Liver (tissue), 3 donors: ENCODE results near the gene DNM1L.

Experiments used
- ATF3 ChIP-seq: IDR thresholded peaks from 2 replicates; pipeline ENCODE4 v1.6.1; 2016; ENCODE audit warnings: antibody characterized with exemption
- CTCF ChIP-seq: fragments of 150-350 bp; IDR thresholded peaks from 2 replicates; pipeline ENCODE4 v1.5.1; 2017; ENCODE audit warnings: improper control_type of control experiment, low read depth, low read length; ENCODE audit not compliant: missing input control
- FOXA1 ChIP-seq: IDR thresholded peaks from 2 replicates; pipeline ENCODE4 v1.6.1; 2016; ENCODE audit warnings: antibody characterized with exemption
- GABPA ChIP-seq, 2 donors: IDR thresholded peaks in 1 of 2; conservative IDR thresholded peaks in 1 of 2; 2 replicates each; pipeline ENCODE4 v1.6.1; 2016; ENCODE audit warnings: antibody characterized with exemption in 2 of 2, mild to moderate bottlenecking in 1 of 2, moderate library complexity in 1 of 2
- HNF4A ChIP-seq, 2 donors: conservative IDR thresholded peaks; 2 replicates each; pipeline ENCODE4 v1.6.1; 2016; ENCODE audit warnings: antibody characterized with exemption in 2 of 2, mild to moderate bottlenecking in 2 of 2
- HNF4G ChIP-seq: IDR thresholded peaks from 2 replicates; pipeline ENCODE4 v1.6.1; 2016; ENCODE audit warnings: antibody characterized with exemption
- MAX ChIP-seq: IDR thresholded peaks from 2 replicates; pipeline ENCODE4 v1.6.1; 2016; ENCODE audit warnings: antibody characterized with exemption
- RAD21 ChIP-seq, 2 donors: IDR thresholded peaks; 2 replicates each; pipeline ENCODE4 v1.6.1; 2016; ENCODE audit warnings: antibody characterized with exemption in 2 of 2, mild to moderate bottlenecking in 2 of 2
- REST ChIP-seq: IDR thresholded peaks from 2 replicates; pipeline ENCODE4 v1.6.1; 2016; ENCODE audit warnings: antibody characterized with exemption, mild to moderate bottlenecking
- SP1 ChIP-seq: IDR thresholded peaks from 2 replicates; pipeline ENCODE4 v1.6.1; 2018; ENCODE audit warnings: antibody characterized with exemption, mild to moderate bottlenecking
- TAF1 ChIP-seq: conservative IDR thresholded peaks from 2 replicates; pipeline ENCODE4 v1.6.1; 2016; ENCODE audit warnings: antibody characterized with exemption, mild to moderate bottlenecking
- YY1 ChIP-seq: IDR thresholded peaks from 2 replicates; pipeline ENCODE4 v1.6.1; 2016; ENCODE audit warnings: antibody characterized with exemption, mild to moderate bottlenecking
- ZBTB33 ChIP-seq: IDR thresholded peaks from 2 replicates; pipeline ENCODE4 v1.6.1; 2016; ENCODE audit warnings: antibody characterized with exemption
- donor health status: healthy.
- donor health status: healthy.

- TF ChIP-seq FOXA1: no peak
- no peak for TF ChIP-seq CTCF
- TF ChIP-seq HNF4A (conservative IDR thresholded peaks at IDR 0.05): no peak
- TF ChIP-seq ATF3: no peak
- no peak for TF ChIP-seq RAD21 (IDR thresholded peaks at IDR 0.05)
- no peak for TF ChIP-seq REST
- TF ChIP-seq ZBTB33: no peak
- no peak for TF ChIP-seq HNF4G
- TF ChIP-seq YY1: no peak
- TF ChIP-seq MAX: no peak
- TF ChIP-seq SP1: no peak
- TF ChIP-seq TAF1: no peak
- no peak for TF ChIP-seq GABPA (IDR thresholded peaks at IDR 0.05 in 1 of 2, conservative IDR thresholded peaks at IDR 0.05 in 1 of 2)
Observed at GRCh38 chr12:32736445-32736844, 57.3 kb downstream of the DNM1L start.
